Mucosa of gallbladder (tissue), 1 donor: Measurements from ENCODE around the gene SMIM32. TPM values are rescaled to one million over a fixed set of nuclear protein-coding genes. Genes with fewer than 3 reads are reported as not detected.

Experiments
- total RNA-seq: library from RNA; stranded (reverse); gene quantifications from one replicate; pipeline ENCODE4 v1.2.1, GENCODE V29; 2021
- donor health status: DM: no; HTN: no; CAD: no.

Gene SMIM32
- total RNA-seq, 1 donor from 2014 or later, result 33.1 TPM

Other genes with a start within 250 kb of the SMIM32 start
- gene LECT2, start 238.2 kb downstream of the SMIM32 start, total RNA-seq, result not detected
- gene TGFBI, start 164.2 kb downstream of the SMIM32 start, total RNA-seq, result 235 TPM
- 65.6 TPM for gene SMAD5, start 60.3 kb downstream of the SMIM32 start, total RNA-seq
- not detected for gene TRPC7, start 172.4 kb upstream of the SMIM32 start, total RNA-seq